GM19043 (cell line): ENCODE data around the gene ZNF816.
"Not testable (repeated sequence)": the region's sequence is repeated elsewhere in the genome, so short reads cannot be mapped to it uniquely, and the experiment has no call there.

Experiments
- ATAC-seq: cut with Tn5 transposase; IDR thresholded peaks from one replicate; pipeline ENCODE4 v1.9.1; 2021; ENCODE audit warnings: low read depth; ENCODE audit not compliant: unreplicated experiment

ZNF816 gene

DNA sequence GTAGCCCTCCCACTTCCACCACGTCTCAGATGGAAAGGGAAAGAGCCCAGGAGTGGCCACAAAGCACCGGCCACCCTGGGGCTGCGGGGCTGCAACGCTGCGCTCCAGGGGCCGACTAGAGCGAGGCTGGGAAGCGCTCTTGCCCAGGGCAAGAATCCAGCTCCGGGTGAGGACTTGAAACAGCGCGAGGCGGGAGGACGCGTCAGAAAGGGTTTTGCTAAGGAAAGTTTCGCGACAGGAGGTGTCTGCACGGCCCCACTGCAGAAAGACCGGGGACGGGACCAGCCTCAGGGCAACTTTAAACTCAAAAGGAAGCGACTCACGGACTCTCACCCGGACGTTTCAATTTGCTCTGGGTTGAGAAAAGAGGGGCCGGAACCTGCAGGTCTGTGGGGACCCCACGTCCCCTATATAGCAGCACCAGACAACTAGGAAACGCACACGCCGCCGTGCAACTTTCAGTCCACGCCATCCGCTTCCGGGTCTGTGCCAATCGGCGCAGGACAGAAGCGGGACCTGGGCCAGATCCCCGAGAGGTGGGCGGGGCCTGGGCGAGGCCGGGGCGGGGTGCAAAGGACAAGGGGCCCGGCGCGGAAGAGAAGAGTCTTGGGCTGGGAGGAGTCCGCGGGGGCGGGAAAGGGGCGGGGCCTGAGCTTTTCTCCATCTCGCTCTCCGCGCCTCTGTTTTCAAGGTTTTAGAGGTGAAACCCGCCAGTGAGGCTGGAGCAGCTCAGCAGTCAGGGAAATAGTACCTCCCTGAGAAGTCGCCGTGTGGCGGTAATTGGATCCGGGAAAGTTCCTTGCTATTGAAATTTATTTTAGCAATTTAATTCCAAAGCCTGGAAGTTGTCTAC, at the start of gene ZNF816:
TSS of gene ZNF816 (minus strand) at position 488 of the 853 bp plus-strand sequence. CDS start 6,792 bp downstream, outside the sequence.
- peak; percentile 95 for ATAC-seq

DNA sequence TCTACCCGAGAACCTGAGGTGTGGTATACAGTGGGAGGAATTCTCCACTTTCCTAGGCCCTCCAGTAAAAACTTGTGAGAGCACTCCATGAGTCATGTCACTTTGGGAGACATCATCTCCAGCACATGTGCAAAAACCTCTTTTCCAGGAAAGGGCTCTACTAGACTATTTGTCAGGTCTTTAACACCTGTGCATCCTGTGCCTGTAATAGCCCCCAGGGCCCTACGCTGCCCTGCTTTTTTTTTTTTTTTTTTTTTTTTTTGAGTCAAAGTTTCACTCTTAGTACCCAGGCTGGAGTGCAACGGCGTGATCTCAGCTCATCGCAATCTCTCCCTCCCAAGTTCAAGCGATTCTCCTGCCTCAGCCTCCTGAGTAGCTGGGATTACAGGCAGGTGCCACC, 49.3 kb upstream of the ZNF816 start:
- no peak for ATAC-seq

DNA sequence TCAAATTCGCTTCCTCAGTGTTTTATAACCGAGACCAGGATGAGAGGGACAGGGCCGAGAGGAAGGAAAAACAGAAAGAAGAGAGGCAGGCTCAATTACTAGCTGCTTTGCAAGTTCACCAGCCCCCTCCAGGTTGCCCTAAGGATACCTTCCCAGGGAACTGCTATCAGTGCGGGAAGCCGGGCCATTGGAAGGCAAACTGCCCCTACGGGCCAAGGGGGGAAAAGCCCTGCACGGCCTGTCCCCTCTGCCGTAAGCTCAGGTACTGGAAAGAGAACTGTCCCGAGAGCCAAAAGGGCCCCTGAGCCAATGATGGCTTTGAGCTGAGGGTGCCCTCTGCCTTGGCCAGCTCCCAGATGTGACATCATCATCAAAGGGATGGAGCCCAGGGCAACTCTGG, 47.8 kb upstream of the ZNF816 start:
- ATAC-seq = no peak

DNA sequence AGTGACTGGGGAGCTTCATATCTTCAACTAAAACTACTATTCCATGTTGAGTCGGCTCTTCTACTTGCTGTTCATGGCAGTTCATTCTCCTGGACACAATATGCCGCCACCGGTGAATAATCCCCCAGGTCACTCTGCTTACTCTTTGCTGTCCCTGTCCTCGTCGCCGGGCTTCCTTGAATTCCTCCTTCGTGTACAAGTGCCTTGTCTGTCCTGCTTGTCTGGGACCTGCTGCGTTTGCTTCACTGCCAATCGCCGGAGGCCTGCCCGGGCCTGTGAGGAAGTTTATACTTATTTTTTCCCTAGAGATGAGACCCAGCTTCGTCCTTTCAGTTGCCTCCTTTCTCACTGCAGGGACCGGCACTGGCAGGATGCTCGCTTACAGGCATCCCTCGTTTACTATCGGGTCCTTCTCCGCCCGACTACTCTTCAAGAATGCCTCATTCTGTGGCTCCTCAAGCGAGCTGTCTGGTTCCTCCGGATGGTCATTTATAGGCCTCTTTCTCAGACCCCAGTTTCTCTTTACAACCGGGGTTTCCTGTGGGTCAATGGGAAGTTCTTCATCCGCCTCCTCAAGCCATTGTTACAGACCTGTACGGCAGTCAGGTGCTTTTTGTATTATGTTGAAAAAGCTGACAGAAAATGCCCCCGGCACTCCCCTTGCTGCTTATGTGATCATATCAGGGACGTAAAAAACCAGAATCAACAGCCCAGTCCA, 45.5 kb upstream of the ZNF816 start:
- no peak for ATAC-seq

DNA sequence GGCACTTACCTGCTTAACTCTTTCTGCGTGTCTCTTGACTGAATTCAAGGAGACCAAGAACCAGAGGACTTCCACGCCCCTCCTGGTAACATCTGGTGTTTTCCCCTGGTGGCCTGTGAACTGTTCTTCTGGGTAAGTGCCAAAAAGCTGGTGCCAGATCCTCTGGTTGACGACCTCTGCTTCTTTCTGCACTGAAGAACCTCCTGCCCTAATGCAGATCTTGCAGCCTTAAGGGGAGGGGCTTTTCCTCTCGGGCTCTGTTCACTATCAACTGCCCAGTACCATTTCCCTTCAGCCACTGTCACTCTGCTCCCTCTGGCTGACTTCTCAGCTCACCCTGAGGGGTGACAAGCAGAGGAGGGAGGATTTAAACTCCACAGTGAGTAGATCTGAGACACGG, 44.9 kb upstream of the ZNF816 start:
- ATAC-seq = no peak

DNA sequence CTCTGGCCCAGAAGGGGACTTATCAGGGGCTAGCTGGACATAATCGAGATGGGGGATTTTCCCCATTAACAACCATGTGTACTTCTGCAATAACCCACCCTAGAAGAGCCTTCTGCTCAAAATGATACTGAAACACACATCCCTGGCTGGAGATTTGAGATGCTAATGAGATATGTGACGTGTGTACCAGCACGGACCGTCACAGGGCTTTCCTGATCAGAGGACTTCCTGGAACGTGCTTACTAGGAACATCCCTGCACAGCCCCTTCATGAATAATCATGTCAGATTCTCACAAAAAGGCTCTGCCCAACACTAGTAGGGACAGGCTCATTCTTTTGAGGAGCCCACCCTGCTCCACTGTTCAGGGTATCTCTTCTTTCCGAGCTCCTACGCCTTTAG, 44.5 kb upstream of the ZNF816 start:
- no peak for ATAC-seq

DNA sequence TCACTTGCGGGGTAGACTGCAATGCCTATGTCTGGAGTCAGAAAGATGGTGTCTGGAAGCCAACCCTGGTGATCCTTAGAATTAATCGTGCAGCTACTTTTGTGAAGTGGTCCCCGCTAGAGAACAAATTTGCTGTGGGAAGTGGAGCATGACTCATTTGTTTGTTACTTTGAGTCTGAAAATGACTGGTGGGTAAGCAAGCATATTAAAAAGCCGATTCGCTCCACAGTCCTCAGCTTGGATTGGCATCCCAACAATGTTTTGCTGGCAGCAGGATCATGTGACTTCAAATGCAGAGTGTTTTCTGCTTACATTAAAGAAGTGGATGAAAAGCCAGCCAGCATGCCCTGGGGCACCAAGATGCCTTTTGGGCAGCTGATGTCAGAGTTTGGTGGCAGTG, 41.6 kb upstream of the ZNF816 start:
- ATAC-seq = no peak

DNA sequence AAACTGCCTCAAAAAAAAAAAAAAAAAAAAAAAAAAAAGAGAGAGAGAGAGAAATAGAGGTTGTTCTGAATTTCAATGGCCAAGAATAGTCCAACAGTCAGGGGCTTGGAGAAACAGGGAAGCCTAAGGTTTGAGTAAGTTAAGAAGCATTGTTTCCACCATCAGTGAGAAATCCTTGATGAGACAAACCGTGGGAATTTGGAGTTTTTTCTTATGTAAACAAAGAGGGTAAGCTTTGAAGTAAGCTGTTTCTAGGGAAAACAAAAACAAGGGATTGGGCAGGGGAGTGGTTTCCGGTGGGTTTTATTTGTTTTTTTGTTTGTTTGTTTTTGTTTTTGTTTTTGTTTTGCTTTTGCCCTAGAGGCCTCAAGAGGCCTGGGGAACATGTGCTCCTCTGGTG, 39.8 kb upstream of the ZNF816 start:
- no peak for ATAC-seq

DNA sequence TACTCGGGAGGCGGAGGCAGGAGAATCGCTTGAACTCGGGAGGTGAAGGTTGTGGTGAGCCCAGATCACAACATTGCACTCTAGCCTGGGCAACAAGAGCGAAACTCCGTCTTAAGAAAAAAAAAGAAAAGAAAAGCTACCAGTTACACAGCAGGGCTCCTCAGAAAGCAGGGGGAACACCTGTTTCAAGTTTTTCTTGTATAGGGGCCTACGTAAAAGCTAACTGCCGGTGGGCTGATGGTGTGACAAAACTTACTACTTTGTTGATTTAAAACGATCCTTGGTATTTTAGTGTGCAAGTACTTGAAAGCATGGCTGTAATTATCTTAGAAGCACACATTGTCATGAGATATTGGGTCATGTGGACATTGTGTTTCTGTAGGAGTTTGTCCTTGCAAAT, 35.3 kb upstream of the ZNF816 start:
- ATAC-seq = no peak

DNA sequence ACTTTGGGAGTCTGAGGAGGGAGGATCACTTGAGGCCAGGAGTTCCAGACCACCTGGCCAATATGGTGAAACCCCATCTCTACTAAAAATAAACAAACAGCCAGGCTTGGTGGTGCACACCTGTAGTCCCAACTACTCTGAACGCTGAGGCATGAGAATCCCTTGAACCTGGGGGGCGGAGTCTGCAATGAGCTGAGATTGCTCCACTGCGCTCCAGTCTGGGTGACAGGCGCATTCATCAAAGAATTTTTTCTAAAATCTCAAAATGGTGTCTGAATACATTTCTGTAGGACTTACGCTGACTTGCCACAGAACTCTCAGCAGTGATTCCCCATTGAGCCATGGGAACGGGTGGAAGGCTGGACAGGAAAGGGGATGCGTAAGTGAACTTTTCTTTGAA, 33.0 kb upstream of the ZNF816 start:
- ATAC-seq = no peak

DNA sequence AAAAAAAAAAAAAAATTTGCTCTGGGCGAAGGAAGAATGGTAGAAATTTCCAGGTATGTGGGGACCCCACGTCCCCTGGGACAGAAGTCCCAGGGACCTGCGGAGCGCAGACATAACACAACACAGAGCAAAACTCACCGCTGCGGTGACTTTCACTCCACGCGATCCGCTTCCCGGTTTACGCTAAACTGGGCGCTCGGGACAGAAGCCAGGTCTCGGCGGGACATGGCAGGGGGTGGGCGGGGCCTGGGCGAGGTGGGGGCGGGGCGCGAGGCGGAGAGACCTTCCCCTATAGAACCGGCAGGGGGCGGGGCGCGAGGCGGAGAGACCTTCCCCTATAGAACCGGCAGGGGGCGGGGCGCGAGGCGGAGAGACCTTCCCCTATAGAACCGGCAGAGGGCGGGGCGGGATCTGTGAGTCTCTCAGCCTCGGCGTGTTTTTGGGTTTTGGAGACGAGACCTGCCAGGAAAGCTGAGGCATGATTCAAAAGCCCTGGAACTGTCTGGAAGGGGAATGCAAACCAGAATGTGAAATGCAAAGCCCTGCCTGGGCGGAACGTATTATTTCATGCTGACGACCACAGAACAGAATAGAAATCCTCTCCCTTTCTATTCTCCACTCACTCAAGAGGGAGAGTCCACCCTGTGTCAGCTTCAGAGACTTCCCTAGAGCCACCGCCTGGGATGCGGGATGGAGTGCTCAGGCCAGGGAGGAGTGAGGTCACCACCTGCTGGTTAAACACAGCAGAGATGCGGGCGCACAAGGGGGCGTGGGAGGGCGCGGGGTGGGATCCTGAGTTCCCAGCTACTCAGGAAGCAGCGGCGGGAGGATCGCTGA, 30.9 kb upstream of the ZNF816 start:
- ATAC-seq = no peak

DNA sequence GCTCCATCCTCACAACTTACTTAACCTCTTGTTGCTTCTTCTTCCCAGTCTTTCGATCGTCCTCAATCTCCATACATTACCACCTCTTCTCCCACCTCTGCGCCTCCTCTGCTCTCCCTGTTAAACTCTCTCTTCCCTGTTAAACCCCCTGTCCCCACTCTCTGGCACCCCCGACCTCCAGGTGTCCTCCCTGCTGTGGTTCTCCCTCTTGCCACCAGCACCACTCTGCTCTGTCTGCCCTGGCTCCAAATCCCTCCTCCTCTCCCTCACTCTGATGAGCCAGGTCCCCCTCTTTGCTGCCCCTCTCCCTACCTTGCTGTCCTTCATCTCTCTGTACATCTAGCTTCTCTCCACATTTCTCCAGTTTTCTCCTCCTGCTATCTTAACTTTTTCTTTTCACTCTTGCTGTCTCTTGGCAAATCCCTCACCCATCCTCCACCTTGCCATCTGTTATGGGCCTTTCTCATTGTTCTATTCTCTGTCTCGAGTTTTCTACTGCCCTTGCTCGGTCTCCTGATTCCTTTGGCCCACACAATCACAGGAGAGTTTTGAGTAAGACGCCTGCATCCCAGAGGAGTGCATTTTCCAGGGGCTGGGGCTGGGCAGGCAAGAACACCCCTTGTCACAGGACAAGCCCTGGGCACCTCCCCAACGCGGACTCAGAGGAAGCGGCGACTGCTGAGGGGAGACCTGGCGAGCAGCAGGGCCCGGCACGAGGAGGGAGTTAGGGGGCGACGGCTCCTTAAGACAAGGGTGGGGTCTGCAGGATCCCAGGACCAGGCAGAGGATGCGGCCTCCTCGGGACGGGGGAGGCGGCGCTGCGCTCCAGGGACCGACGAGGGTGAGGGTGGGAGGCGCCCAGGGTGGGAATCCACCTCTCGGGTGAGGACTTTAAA, 29.7 kb upstream of the ZNF816 start:
- ATAC-seq = no peak

DNA sequence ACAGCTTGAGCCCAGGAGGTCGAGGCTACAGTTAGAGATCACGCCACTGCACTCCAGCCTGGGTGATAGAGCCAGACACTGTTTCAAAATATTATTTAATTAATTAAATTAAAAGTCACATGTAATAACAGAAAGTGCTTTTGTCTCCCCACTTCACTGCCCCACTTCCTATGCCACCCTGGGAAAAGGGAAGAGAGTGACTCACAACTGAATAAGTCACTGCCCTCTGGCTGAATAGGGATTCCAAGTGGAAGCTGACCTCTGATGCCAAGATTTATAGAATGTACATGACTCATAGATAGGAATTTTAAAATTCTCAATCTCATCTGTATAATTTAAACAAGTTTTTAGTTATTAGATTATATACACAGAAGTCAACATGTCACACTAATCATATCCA, 28.8 kb upstream of the ZNF816 start:
- no peak for ATAC-seq

DNA sequence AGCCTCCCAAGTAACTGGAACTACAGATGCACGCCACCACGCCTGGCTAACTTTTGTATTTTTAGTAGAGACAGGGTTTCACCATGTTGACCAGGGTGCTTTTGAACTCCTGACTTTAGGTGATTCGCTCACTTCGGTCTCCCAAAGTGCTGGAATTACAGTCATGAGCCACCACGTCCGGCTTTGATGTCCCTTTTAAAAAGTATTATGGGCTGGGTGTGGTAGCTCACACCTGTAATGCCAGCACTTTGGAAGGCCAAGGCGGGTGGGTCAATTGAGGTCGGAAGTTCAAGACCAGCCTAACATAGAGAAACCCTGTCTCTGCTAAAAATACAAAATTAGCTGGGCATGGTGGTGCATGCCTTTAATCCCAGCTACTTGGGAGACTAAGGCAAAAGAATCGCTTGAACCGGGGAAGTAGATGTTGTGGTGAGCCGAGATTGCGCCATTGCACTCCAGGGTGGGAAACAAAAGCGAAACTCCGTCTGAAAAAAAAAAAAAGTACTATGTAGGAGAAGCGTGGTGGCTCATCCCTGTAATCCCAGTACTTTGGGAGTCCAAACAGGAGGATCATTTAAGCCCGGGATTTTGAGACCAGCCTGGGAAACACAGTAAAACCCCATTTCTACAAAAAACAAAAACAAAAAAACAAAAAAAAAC, 28.2 kb upstream of the ZNF816 start:
- ATAC-seq = no peak

DNA sequence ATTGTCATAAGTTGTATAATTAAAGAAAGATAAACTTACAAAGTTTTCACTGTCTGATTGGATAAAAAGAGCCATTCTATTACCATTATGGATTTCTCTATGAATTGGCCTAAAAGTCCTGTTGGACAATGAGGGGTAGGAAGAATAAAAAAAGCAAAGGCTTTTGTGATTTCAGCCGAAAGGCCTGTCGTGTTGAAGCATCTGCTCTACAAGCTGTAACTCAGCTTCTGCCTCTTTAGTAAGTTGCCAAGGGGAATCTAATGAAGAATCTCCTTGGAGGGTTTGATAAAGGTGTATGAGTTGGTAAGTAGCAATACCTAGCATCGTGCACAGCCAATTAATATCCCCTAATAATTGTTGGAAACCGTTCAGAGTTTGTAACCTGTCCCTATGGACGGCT, 25.8 kb upstream of the ZNF816 start:
- ATAC-seq = no peak

DNA sequence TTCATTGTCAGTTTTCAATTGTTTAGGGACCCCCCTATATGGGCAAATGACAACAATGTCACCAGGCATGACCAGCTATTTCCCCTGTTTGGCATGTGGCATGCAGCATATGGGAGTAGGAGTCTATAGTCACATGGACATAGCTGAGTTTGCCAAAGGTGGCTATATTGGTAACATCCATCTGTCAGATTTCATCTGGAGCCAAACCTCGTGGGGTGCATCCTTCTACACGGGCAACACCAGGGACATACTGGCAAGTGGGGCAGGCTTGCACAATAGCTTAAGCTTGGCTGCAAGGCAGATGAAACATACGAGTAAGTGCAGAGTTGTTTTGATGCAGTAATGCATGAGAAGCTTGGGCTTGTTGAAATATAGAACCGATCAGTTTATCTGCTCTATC, 24.5 kb upstream of the ZNF816 start:
- no peak for ATAC-seq

DNA sequence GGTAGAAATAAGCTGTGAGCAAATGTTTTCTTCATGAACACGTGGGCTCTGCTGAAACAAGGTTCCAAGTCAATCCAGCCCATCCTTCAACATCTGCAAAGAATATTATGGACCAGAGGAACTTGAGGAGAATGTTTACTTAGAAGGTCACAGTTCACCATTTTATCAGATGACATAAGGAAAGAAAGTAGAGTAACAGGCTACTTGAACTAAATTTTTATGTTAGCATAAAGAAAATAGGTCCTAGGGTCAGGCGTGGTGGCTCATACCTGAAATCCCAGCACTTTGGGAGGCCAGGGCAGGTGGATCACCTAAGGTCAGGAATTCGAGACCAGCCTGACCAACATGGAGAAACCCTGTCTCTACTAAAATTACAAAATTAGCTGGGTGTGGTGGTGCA, 20.5 kb upstream of the ZNF816 start:
- not testable (repeated sequence) for ATAC-seq

DNA sequence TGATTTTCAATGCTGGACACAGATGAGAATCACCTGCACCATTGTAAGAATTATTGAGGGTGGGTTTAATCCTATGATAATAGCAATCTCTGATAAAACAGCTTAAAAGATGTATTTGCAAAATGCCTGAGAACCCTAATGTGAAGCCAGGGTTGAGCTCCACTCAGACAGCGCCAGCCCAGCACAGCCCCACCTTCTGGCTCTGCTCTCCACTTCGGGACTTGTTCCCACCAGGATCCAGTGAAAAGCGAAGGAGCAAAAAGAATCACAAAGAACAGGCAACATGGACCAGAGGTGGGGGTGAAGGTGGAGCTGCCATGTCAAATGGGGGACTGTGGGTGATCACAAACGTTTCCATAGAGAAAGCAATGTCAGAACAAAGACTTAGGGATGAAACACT, 18.6 kb upstream of the ZNF816 start:
- ATAC-seq = no peak

DNA sequence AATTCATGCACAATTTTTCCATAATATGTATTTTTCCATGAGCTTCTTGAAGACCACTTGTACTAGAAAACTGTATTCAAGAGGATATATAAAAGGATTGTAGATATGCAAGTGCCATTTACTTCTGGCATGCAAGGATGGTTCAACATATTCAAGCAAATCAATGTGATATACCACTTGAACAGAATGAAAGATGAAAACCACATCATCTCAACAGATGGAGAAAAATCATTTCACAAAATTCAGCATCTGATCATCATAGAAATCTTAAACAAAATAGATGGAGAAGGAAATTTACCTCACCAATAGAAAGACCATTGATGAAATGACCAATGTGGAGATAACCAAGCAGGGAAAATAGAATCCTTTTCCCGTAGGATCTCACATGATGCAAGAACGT, 5.1 kb upstream of the ZNF816 start:
- ATAC-seq = no peak

DNA sequence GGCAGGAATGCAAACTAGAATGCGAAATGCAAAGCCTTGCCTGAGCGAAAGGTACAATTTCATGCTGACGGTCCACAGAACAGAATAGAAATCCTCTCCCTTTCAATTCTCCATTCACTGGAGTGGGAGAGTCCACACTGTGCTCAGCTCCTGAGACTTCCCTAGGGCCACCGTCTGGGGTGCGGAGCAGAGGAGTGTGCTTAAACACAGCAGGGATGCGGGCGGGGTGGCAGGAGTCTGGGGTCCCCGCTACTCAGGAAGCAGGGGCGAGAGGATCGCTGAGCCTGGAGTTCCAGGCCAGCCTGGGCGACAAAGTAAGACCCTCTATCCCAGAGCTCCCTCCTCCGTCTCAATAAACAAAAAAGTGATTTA, 552 bp upstream of the ZNF816 start:
- ATAC-seq = peak; percentile 12
